Measurements from ENCODE around the gene WWOX. TPM values are rescaled to one million over a fixed set of nuclear protein-coding genes. Genes with fewer than 3 reads are reported as not detected.

The WWOX gene
- polyA plus RNA-seq, 6 donors from 2014 or later = 9.1 to 17.0 (median 12.5) TPM

DNA sequence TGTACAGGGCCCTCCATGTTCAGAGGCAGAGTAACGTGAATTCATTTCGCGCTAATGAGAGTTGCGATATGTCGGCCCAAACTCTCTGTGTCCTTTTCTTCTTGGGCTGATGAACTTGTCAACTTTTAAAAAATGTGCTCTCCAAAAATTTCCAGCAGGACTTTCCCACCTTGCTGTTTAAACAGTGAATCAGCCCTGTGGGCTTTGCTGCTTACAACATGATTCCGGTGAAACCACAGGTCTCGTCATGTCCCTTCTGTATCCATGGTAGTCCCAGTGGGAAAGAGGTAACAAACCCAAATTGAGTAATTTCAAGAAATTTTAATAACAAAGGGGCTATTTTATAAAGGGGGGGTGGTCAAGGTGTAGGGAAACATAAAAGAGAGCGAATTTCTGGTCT, 888.2 kb downstream of the WWOX start:
- Mint-ChIP-seq H3K4me3 (no peak overlapping the region), H3K36me3 (peaks cover 8 to 9% of the 10 kb centered on the region in 2 donors), H3K27me3 (peaks cover 0 to 14% (median 0%) of the 10 kb centered on the region in 3 donors), H3K9me3 (peaks cover 0 to 9% (median 4%) of the 10 kb centered on the region in 7 donors), H3K4me1 (peaks cover 14 to 29% (median 18%) of the 10 kb centered on the region in 3 donors), H3K27ac (no peak overlapping the region)
- no peak for ATAC-seq (ENCODE audit: low read depth in 2 of 2)
- DNase-seq = no peak

DNA sequence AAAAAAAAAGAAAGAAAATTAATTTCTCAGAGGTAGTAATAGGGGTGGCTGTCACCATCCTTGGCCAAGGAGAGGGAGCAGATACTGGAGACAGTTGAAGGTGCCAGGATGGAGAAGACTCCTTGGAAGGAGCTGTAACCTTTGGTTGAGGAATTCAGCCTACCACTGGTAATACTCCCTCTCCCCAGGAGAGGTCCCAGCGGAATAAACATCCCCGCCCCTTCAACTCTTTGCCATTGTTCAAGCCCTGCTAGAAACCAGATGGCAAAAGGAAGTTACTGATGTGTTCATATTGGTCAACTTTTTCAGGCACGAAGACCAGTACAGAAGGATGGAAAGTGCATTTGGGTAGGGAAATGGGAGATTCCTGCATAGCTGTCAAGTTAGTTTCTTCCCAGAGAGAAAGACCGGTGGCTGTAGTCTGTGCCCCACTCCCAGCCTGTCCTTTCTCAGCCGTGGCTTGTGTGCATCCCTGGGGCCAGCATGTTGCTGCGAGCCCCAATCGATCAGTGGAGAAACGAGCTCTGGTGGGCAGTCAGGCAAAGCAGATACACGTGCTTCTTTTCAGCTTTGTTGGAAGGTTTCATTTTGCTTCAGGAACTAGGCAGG, 889.0 kb downstream of the WWOX start:
- H3K27ac Mint-ChIP-seq = peak overlapping the region in 1 of 6 donors; percentile 80
- no peak for DNase-seq
- no peak for ATAC-seq (ENCODE audit: low read depth in 2 of 2)

DNA sequence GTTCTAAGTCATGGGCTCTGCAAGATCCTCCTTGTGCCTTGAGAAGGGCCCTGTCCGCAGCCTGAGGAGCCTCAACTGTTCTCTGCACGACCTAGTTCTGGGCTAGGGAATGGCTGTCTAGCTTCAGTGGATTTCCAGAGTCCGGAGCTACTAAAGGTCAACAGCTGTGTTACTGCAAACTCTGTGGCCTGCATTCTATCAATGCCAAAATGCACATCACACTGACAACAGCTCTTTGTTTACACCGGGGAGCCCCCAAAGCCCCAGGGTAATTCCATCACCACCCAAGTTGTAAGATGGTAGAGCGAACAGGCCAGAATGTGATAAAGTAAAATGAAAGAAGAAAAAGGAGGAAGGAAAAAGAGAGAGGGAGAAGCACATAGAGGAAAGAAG, 890.9 kb downstream of the WWOX start:
- Mint-ChIP-seq H3K9me3 (no peaks in the 10 kb centered on the region), H3K27me3 (peaks cover 0 to 7% (median 0%) of the 10 kb centered on the region in 3 donors), H3K4me3 (peak overlapping the region in 4 of 8 donors; percentile 19 to 64 (median 37)), H3K36me3 (peaks cover 0 to 6% of the 10 kb centered on the region in 2 donors), H3K4me1 (peaks cover 14 to 29% (median 18%) of the 10 kb centered on the region in 3 donors), H3K27ac (peak overlapping the region; percentile 31 to 94 (median 66))
- ATAC-seq (ENCODE audit: low read depth in 2 of 2) = peak in 1 of 2 donors; percentile 13
- DNase-seq = no peak

More for the DNA sequence above, 889.0 kb downstream of the WWOX start:
- Mint-ChIP-seq H3K9me3 (peaks cover 0 to 2% (median 0%) of the 10 kb centered on the region in 7 donors), H3K27me3 (peaks cover 0 to 7% (median 0%) of the 10 kb centered on the region in 3 donors), H3K4me1 (peaks cover 14 to 29% (median 18%) of the 10 kb centered on the region in 3 donors), H3K36me3 (peaks cover under 1 to 1% of the 10 kb centered on the region in 2 donors), H3K4me3 (no peak overlapping the region)

DNA sequence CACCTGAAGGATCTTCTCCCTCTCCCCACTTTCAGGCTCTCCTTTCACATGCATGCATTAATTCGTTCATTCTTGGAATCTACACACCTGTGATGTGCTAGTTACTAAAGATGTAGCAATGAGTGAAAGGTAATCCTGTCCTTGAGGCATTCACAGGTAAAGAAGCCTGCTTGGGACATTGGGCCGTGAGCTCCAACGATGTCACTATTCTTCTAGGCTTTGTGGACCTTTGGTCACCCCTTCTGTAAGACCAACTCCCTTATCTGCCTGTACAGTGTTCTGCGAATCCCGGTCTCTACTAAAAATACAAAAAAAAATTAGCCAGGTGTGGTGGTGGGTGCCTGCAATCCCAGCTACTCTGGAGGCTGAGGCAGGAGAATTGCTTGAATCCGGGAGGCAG, 892.5 kb downstream of the WWOX start:
- Mint-ChIP-seq H3K36me3 (peaks cover 0 to 21% of the 10 kb centered on the region in 2 donors), H3K9me3 (no peaks in the 10 kb centered on the region)
- no peak for ATAC-seq (ENCODE audit: low read depth in 2 of 2)

DNA sequence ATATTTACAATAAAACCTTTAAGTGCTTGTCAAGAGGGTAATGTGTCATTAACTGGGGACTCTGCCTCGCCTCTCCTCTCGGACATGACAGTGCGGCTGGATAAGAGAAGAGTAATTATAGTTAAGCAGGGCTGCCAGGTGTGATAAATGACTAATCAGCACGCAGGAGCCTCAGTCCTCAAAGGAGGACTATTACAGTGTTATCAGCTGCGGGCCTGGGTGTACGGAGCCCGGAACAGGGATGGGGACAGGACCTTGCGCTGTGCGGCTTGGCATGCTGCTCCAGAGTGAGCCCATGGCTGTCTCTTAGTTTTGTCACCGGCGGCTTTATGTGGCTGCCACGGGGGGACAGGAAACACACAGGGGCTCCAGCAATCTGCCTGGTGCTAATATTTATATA, 893.9 kb downstream of the WWOX start:
- Mint-ChIP-seq H3K36me3 (peaks cover 0 to 25% of the 10 kb centered on the region in 2 donors), H3K4me3 (no peak overlapping the region), H3K4me1 (peaks cover 14 to 29% (median 18%) of the 10 kb centered on the region in 3 donors), H3K27ac (no peak overlapping the region), H3K27me3 (no peaks in the 10 kb centered on the region), H3K9me3 (no peaks in the 10 kb centered on the region)
- ATAC-seq (ENCODE audit: low read depth in 2 of 2) (no peak), DNase-seq (no peak)

More for the DNA sequence above, 892.5 kb downstream of the WWOX start:
- H3K27ac Mint-ChIP-seq = no peak overlapping the region
- H3K4me3 Mint-ChIP-seq = peak overlapping the region in 1 of 8 donors; percentile 44
- H3K27me3 Mint-ChIP-seq = peaks cover 0 to 4% (median 0%) of the 10 kb centered on the region in 3 donors
- DNase-seq = no peak
- peaks cover 14 to 29% (median 18%) of the 10 kb centered on the region in 3 donors for H3K4me1 Mint-ChIP-seq

DNA sequence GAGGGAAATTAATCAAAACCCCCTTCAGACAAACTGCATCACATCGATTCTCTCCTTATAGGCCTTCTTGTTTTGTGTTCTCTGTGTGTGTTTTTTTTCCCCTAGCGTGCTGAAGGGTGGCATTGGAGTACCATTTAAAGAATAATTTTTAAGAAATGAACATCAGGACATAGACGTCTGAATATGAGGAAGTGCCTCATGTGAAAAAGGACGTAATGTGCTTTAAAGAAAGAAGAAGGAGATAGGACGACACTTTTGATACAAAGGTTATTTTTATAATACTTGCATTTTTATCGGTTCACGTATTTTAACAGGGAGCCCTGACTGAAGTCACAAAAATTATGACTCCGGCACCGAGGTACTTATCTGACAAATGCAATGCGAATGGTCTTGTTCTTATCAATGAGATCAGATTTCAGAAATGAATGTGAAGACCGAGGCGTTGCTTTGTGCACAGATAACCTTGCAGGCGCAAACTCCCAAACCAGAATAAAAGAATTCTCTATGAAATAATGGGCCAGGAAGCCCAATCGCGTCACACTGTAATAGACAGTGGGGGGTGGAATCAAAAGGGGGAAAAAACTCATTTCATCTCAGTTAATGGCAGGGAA, 894.8 kb downstream of the WWOX start:
- peaks cover 8 to 33% of the 10 kb centered on the region in 2 donors for H3K36me3 Mint-ChIP-seq
- no peak for ATAC-seq (ENCODE audit: low read depth in 2 of 2)
- no peaks in the 10 kb centered on the region for H3K9me3 Mint-ChIP-seq
- H3K4me1 Mint-ChIP-seq = peaks cover 14 to 26% (median 16%) of the 10 kb centered on the region in 3 donors
- H3K27ac Mint-ChIP-seq = no peak overlapping the region
- no peaks in the 10 kb centered on the region for H3K27me3 Mint-ChIP-seq
- DNase-seq = no peak
- no peak overlapping the region for H3K4me3 Mint-ChIP-seq

DNA sequence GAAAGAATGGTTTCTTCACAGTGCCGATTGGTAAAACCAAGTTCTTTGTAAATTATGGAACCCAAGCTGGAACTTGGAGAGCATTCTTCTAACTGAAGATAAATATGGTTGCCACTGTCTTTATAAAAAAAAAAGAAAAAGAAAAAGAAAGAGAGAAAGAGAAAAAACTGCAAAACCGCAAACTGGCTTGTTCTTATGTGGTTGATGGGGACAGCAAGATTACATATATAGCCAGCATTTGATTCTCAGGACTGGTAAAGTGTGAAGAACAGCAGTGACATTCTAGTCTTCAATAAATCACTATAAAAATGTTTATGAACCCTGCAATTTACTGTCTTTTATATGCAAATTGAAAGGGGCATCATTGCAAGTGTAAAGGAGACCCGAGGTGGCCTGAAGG, 896.0 kb downstream of the WWOX start:
- DNase-seq (no peak), ATAC-seq (ENCODE audit: low read depth in 2 of 2) (no peak)
- Mint-ChIP-seq H3K27me3 (no peaks in the 10 kb centered on the region), H3K36me3 (peaks cover 10 to 36% of the 10 kb centered on the region in 2 donors), H3K4me1 (peaks cover 5 to 14% (median 6%) of the 10 kb centered on the region in 3 donors), H3K9me3 (no peaks in the 10 kb centered on the region), H3K4me3 (no peak overlapping the region), H3K27ac (no peak overlapping the region)

DNA sequence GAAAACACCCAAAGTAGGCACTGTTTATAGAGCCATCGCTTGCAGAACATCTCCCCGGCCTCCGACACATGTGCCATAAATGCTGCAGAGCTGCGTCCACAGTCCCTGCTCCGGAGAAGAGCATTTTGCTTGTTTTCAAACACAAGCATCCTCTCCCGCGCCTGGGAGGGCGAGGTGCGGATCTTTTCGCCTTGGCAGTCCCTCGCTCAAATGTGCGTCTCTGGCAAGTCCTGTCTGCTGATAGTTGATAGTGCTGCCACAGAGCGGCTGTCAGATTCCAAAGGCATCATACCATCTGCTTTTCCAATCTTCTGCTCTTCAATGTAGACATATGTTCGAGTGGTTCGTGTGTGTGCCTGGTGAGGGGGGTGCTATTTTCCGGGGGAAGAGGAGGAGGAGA, 897.3 kb downstream of the WWOX start:
- H3K27ac Mint-ChIP-seq = no peak overlapping the region
- peaks cover 0 to 3% (median 0%) of the 10 kb centered on the region in 3 donors for H3K4me1 Mint-ChIP-seq
- H3K4me3 Mint-ChIP-seq = no peak overlapping the region
- ATAC-seq (ENCODE audit: low read depth in 2 of 2) = no peak
- no peaks in the 10 kb centered on the region for H3K27me3 Mint-ChIP-seq
- DNase-seq = no peak
- no peaks in the 10 kb centered on the region for H3K9me3 Mint-ChIP-seq
- H3K36me3 Mint-ChIP-seq = peaks cover 10 to 36% of the 10 kb centered on the region in 2 donors

DNA sequence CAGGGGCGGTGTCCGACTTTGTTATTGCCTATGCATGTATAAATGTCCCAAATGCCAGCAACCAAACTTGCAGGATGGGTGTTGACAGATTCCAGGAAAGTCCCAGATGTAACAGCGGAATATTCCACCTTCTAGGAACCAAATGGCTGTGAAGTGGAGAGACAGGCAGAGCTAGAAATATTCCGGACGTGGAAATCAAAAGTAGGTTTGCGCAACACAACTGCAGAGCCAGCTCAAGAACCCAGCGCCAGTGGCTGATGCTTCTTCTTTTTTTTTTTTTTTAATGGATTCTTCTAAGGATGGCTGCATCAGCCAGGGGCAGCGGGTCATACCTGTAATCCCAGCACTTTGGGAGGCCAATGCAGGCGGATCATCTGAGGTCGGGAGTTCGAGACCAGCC, 899.4 kb downstream of the WWOX start:
- H3K27ac Mint-ChIP-seq = no peak overlapping the region
- no peak for DNase-seq
- peaks cover 10 to 36% of the 10 kb centered on the region in 2 donors for H3K36me3 Mint-ChIP-seq
- no peaks in the 10 kb centered on the region for H3K4me1 Mint-ChIP-seq
- H3K9me3 Mint-ChIP-seq = no peaks in the 10 kb centered on the region
- peak overlapping the region in 1 of 8 donors; percentile 70 for H3K4me3 Mint-ChIP-seq
- H3K27me3 Mint-ChIP-seq = no peaks in the 10 kb centered on the region
- ATAC-seq (ENCODE audit: low read depth in 2 of 2) = no peak

DNA sequence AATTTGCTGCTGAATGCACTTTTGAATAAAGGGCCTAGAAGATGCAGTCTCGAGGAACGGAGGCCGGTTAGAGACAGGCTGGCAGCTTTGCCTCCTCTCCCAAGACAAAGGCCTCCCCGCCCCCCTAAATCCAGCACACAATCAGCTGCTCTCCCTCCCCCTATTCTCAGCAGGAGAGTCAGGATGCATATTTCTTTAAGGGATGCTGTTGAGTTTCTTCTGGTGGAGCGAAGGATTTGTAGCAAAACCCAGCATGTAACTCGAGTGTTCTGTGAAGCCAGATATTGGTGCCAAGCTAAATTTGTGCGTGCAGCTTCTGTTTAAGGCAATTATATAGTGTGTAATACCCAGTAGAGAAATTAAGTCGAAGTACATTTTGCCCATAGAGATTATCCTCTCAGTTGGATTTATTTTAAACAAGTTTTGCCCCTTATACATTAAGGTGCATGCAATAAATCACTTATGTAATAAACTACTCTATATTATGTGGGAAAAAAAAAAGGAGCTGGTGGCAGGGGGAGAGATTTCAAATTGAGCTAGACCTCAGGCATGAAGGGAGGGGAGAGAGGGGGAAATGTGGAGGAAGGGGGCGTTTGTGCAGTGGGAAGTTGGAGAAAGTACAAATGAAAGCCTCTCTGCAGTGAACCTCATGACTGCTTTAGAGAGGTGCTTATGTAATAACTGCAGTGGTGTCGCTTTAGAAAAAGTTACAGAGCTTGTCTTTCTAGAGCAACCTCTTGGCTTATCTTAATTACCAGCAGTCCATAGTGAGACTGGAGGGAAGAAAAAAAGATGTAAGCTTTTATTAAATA, 901.9 kb downstream of the WWOX start:
- Mint-ChIP-seq H3K36me3 (peaks cover 17 to 26% of the 10 kb centered on the region in 2 donors), H3K27me3 (no peaks in the 10 kb centered on the region), H3K27ac (no peak overlapping the region), H3K4me3 (no peak overlapping the region), H3K9me3 (no peaks in the 10 kb centered on the region), H3K4me1 (no peaks in the 10 kb centered on the region)
- no peak for ATAC-seq (ENCODE audit: low read depth in 2 of 2)
- DNase-seq = no peak

DNA sequence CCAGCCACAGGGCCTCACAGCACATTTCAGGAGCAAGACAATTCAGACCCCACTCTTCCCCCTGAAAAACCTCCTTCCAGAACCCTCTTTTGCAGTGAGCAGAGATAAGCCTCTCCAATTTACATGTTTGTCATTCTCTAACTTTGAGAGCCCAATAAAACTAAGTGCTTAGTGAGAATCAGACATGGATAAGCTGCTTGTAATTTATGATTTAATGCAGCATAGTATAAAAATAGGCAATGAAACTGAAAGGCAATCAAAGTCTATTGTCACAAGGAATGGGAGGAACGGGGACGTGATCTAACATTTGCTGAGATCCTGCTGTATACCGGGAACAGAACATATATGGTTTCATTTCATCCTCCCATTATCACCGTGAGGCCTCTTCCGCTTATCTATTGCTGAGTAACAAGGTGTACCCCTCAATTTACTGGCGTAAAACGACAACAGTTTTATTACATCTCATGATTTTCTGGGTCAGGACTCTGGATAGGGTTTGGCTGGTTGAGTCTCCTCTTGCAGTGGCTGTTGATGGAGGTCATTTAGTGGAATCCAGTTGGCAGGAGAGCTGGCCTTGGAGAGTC, 903.7 kb downstream of the WWOX start:
- Mint-ChIP-seq H3K4me3 (no peak overlapping the region), H3K27ac (no peak overlapping the region), H3K9me3 (peaks cover 0 to 4% (median 0%) of the 10 kb centered on the region in 7 donors)

DNA sequence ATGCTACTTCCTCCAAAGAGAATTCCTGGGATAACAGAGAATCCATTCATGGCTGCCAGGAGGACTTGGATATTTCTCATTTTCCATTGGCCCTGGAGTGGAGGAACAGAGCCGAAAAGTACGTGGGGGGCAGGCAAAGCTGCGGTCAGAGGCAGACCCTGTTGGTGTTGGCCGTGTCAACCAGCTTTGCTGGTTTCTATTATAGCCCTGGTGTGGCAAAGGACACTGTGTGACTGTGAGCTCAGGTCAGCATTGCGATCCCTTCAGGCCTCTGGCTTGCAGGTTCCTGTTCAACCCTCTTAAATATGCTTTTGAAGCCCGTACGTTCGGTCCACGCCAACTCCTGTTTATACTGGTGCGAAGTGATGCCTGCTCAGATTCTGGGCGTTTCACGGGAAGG, 904.9 kb downstream of the WWOX start:
- DNase-seq (no peak), ATAC-seq (ENCODE audit: low read depth in 2 of 2) (no peak)
- Mint-ChIP-seq H3K36me3 (peaks cover 13 to 16% of the 10 kb centered on the region in 2 donors), H3K9me3 (peaks cover 0 to 4% (median 0%) of the 10 kb centered on the region in 7 donors), H3K4me3 (no peak overlapping the region), H3K4me1 (peaks cover 0 to 5% (median 0%) of the 10 kb centered on the region in 3 donors), H3K27ac (peak overlapping the region in 1 of 6 donors; percentile 59), H3K27me3 (no peaks in the 10 kb centered on the region)

More for the DNA sequence above, 903.7 kb downstream of the WWOX start:
- Mint-ChIP-seq H3K27me3 (no peaks in the 10 kb centered on the region), H3K36me3 (peaks cover 24 to 25% of the 10 kb centered on the region in 2 donors), H3K4me1 (peaks cover 0 to 5% (median 0%) of the 10 kb centered on the region in 3 donors)
- ATAC-seq (ENCODE audit: low read depth in 2 of 2) (no peak), DNase-seq (no peak)

DNA sequence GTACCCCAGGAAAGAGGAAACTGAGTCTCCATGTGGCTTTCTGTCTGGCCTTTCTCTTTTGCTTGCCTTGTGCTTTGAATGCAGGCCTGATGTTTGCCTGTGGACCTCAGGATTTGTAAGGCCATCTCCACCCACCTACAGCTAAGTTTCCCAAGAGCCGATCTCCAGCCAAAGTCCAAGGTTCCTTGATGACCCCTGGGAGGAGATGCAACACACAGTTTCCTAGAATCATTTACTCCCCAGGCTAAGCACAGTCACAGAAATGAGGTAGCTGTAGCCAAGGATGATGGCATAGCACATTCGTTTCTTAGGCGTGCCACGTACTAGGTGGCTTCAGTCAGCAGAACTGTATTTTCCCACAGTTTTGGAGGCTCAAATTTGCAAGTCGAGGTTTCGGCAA, 905.6 kb downstream of the WWOX start:
- H3K36me3 Mint-ChIP-seq = peaks cover 16 to 17% of the 10 kb centered on the region in 2 donors
- no peak for ATAC-seq (ENCODE audit: low read depth in 2 of 2)
- H3K9me3 Mint-ChIP-seq = peaks cover 0 to 4% (median 0%) of the 10 kb centered on the region in 7 donors
- H3K4me3 Mint-ChIP-seq = no peak overlapping the region
- H3K27me3 Mint-ChIP-seq = no peaks in the 10 kb centered on the region
- no peak for DNase-seq
- no peak overlapping the region for H3K27ac Mint-ChIP-seq
- H3K4me1 Mint-ChIP-seq = peaks cover 0 to 5% (median 0%) of the 10 kb centered on the region in 3 donors

All from naive B cell (primary cell).